Loucy (cell line): ENCODE measurements around the gene PROX1.

ENCODE experiments used
- H2AFZ ChIP-seq: fragments of 200-600 bp; sonication (generic); 2 replicates; pipeline ENCODE4 v1.6.0; 2016; ENCODE audit warnings: antibody characterized with exemption, mild to moderate bottlenecking, low read length, moderate library complexity
- H3F3A ChIP-seq: fragments of 200-600 bp; 2 replicates; pipeline ENCODE4 v1.6.0; 2016; ENCODE audit warnings: antibody characterized with exemption, low read depth, mild to moderate bottlenecking
- H3K27me3 ChIP-seq: fragments of 200-600 bp; sonication (generic); 2 replicates; pipeline ENCODE4 v1.6.1; 2014; ENCODE audit warnings: low read length, mild to moderate bottlenecking; ENCODE audit not compliant: insufficient read depth, poor library complexity, severe bottlenecking
- H3K36me3 ChIP-seq: fragments of 200-600 bp; sonication (generic); 2 replicates; pipeline ENCODE4 v1.6.1; 2016; ENCODE audit warnings: low read length; ENCODE audit not compliant: insufficient read depth
- H3K4me1 ChIP-seq: fragments of 200-600 bp; sonication (generic); 2 replicates; pipeline ENCODE4 v1.5.1; 2014; ENCODE audit warnings: low read length, mild to moderate bottlenecking; ENCODE audit not compliant: insufficient read depth, poor library complexity, severe bottlenecking
- H3K4me2 ChIP-seq: fragments of 200-600 bp; sonication (generic); 2 replicates; pipeline ENCODE4 v1.6.0; 2014; ENCODE audit warnings: antibody characterized with exemption, low read length, low read depth, mild to moderate bottlenecking; ENCODE audit not compliant: poor library complexity, severe bottlenecking
- H3K4me3 ChIP-seq: fragments of 200-600 bp; sonication (generic); 2 replicates; pipeline ENCODE4 v1.5.1; 2014; ENCODE audit warnings: low read length, mild to moderate bottlenecking, mixed read lengths; ENCODE audit not compliant: poor library complexity, severe bottlenecking
- H3K79me2 ChIP-seq: fragments of 200-600 bp; sonication (generic); 2 replicates; pipeline ENCODE4 v1.6.1; 2014; ENCODE audit warnings: low read length; ENCODE audit not compliant: insufficient read depth
- H3K9ac ChIP-seq: fragments of 200-600 bp; sonication (generic); 2 replicates; pipeline ENCODE4 v1.6.0; 2014; ENCODE audit warnings: mild to moderate bottlenecking, low read depth, low read length, moderate library complexity; ENCODE audit not compliant: poor library complexity, severe bottlenecking
- H3K9me2 ChIP-seq: fragments of 200-600 bp; sonication (generic); replicated peaks from 2 replicates; pipeline ENCODE4 v1.6.1; 2016; ENCODE audit warnings: low read depth, low read length, mixed read lengths
- H3K9me3 ChIP-seq: fragments of 200-600 bp; sonication (generic); 2 replicates; pipeline ENCODE4 v1.6.1; 2014; ENCODE audit warnings: mild to moderate bottlenecking, antibody characterized with exemption, low read length, low read depth; ENCODE audit not compliant: insufficient read depth
- H4K20me1 ChIP-seq: fragments of 200-600 bp; sonication (generic); 2 replicates; pipeline ENCODE4 v1.6.0; 2014; ENCODE audit warnings: antibody characterized with exemption, low read length, mild to moderate bottlenecking; ENCODE audit not compliant: insufficient read depth, poor library complexity, severe bottlenecking
- EZH2phosphoT487 ChIP-seq: fragments of 200-600 bp; IDR thresholded peaks from 2 replicates; pipeline ENCODE4 v1.6.1; 2018; ENCODE audit warnings: antibody characterized with exemption, mild to moderate bottlenecking, moderate library complexity, borderline replicate concordance
- TF ChIP-seq, protein P1 (sequence below): fragments of 200-600 bp; sonication (generic); conservative IDR thresholded peaks from 2 replicates; pipeline ENCODE4 v1.5.1; 2014; ENCODE audit warnings: mild to moderate bottlenecking, antibody characterized with exemption, low read length

PROX1 gene

DNA sequence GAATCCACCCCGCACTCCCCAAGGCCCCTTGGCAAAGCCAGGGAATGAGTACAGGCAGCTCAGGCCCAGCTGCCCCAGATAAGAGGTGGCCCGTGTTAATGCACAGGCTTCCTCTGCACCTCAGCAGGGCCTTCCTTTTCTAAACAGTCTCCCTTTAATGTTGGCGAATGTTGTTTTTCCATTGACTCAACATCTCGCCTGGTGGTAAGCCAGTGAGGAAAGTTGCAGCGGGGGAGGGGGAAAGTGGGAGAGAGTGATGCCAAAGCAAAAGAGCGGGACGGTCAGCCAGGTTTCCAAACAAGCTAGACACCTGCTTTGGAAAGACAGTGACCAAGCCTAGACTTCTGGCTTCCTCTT is 10.3 kb upstream of the PROX1 start:
- H3K79me2 ChIP-seq, result no peaks in the 10 kb centered on the region
- H3K9me3 ChIP-seq, result no peaks in the 10 kb centered on the region
- no peaks in the 10 kb centered on the region for H3F3A ChIP-seq
- H3K27me3 ChIP-seq, result no peaks in the 10 kb centered on the region
- TF ChIP-seq, protein P1, sequence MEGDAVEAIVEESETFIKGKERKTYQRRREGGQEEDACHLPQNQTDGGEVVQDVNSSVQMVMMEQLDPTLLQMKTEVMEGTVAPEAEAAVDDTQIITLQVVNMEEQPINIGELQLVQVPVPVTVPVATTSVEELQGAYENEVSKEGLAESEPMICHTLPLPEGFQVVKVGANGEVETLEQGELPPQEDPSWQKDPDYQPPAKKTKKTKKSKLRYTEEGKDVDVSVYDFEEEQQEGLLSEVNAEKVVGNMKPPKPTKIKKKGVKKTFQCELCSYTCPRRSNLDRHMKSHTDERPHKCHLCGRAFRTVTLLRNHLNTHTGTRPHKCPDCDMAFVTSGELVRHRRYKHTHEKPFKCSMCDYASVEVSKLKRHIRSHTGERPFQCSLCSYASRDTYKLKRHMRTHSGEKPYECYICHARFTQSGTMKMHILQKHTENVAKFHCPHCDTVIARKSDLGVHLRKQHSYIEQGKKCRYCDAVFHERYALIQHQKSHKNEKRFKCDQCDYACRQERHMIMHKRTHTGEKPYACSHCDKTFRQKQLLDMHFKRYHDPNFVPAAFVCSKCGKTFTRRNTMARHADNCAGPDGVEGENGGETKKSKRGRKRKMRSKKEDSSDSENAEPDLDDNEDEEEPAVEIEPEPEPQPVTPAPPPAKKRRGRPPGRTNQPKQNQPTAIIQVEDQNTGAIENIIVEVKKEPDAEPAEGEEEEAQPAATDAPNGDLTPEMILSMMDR, result no peak
- no peak for TF ChIP-seq EZH2phosphoT487
- no peak overlapping the region for H2AFZ ChIP-seq
- H3K4me1 ChIP-seq, result peaks cover 14% of the 10 kb centered on the region
- no peak overlapping the region for H3K4me2 ChIP-seq
- H3K36me3 ChIP-seq, result no peaks in the 10 kb centered on the region
- no peak overlapping the region for H3K9ac ChIP-seq
- H3K4me3 ChIP-seq, result no peak overlapping the region
- no peaks in the 10 kb centered on the region for H3K9me2 ChIP-seq
- H4K20me1 ChIP-seq, result no peaks in the 10 kb centered on the region

DNA sequence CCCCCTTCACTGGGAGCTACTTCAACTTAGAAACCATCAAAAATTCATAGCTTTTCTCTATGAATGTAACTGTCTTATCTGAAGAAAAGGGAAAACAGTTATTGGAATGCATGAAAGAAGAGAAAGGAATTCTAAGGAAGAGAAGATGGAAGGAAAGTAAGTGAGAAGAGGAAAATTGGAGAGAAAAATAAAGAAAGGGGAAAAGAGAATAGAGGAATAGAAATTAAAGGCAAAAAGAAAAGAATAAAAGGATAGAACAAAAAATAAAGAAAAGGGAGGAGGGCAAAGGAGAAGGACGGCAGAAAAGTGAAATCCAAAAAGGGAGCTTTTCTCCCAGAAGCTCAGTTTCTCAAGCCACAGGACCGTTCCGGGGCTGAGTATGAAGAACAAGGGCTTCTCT is 9.9 kb upstream of the PROX1 start:
- no peaks in the 10 kb centered on the region for H3K9me3 ChIP-seq
- no peaks in the 10 kb centered on the region for H3K79me2 ChIP-seq
- no peak overlapping the region for H2AFZ ChIP-seq
- H3K4me1 ChIP-seq, result peaks cover 10% of the 10 kb centered on the region
- no peaks in the 10 kb centered on the region for H4K20me1 ChIP-seq
- H3K36me3 ChIP-seq, result no peaks in the 10 kb centered on the region
- no peak overlapping the region for H3K4me3 ChIP-seq
- H3K9ac ChIP-seq, result no peak overlapping the region
- no peak for TF ChIP-seq EZH2phosphoT487
- TF ChIP-seq, protein P1, result no peak
- no peaks in the 10 kb centered on the region for H3F3A ChIP-seq
- H3K4me2 ChIP-seq, result no peak overlapping the region
- no peaks in the 10 kb centered on the region for H3K9me2 ChIP-seq
- H3K27me3 ChIP-seq, result no peaks in the 10 kb centered on the region

DNA sequence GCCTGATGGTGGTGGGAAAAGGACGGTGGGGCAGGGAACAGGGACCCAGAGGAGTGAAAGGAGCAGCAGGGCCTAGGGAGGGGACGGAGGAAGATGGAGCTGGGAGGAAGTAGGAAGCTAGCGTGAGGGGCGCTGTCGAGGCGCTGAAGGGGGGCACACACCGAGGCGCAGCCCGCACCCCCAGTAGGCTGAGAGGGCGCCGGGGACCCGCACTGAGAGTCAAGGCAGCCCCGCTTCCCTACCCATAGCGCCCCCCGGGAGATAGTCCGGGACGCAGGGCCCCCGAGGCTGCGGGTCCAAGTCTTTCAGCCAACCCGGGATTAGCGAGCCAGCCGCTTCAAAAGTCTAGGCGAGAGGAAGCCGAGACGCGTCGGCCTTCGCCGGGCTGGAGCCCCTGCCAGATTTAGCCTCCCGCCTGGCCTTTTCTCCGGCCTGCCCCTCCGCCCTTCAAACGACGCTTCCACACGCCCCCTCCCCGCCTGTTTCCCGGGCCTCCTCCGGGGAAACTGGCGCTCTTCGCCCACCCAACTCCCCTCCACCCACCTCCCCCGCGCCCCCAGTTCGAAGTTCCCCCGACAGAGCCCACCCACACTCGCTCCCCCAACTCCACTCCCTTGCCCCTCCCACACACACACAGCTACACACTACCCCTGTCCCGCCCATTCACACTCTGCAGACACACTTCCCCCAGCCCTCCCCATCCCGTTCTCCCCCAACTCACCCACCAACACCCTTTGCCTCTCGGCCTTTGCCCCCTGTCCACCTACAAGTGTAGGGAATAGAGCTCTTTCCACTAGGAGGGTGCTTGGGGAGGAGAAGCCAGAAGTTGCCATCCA is 7.8 kb upstream of the PROX1 start:
- no peak overlapping the region for H3K4me3 ChIP-seq

More for the DNA sequence above, 7.8 kb upstream of the PROX1 start:
- no peaks in the 10 kb centered on the region for H3K9me3 ChIP-seq
- H3K4me1 ChIP-seq, result peaks cover 4% of the 10 kb centered on the region
- H3K79me2 ChIP-seq, result no peaks in the 10 kb centered on the region
- no peaks in the 10 kb centered on the region for H3K36me3 ChIP-seq
- no peak overlapping the region for H3K4me2 ChIP-seq
- no peaks in the 10 kb centered on the region for H3F3A ChIP-seq
- no peaks in the 10 kb centered on the region for H3K9me2 ChIP-seq
- no peak for TF ChIP-seq EZH2phosphoT487
- TF ChIP-seq, protein P1, result no peak
- no peak overlapping the region for H2AFZ ChIP-seq
- no peaks in the 10 kb centered on the region for H3K27me3 ChIP-seq
- no peaks in the 10 kb centered on the region for H4K20me1 ChIP-seq
- no peak overlapping the region for H3K9ac ChIP-seq
